K562 (cell line): ENCODE results near the gene MRPS31. TPM values are rescaled to one million over a fixed set of nuclear protein-coding genes. Genes with fewer than 3 reads are reported as not detected.

Source experiments
- EGR1 ChIP-seq: fragments of 450-650 bp; conservative IDR thresholded peaks from 2 replicates; pipeline ENCODE4 v1.6.1; 2017; ENCODE audit warnings: mild to moderate bottlenecking
- ELF1 ChIP-seq: fragments of 200-800 bp; sonication (Bioruptor generic); IDR thresholded peaks from 2 replicates; pipeline ENCODE4 v1.6.1; 2016; ENCODE audit warnings: missing genetic modification characterization, missing compliant biosample characterization
- EP400 ChIP-seq: fragments of 450-650 bp; IDR thresholded peaks from 2 replicates; pipeline ENCODE4 v1.6.1; 2017; ENCODE audit warnings: antibody characterized with exemption, mild to moderate bottlenecking, moderate library complexity
- HSF4 ChIP-seq: fragments of 250-450 bp; sonication (Bioruptor Pico); IDR thresholded peaks from 2 replicates; pipeline ENCODE4 v2.1.2; 2022; ENCODE audit warnings: mild to moderate bottlenecking, moderate library complexity, borderline replicate concordance
- PURB ChIP-seq: sonication (generic); formaldehyde crosslinking; IDR thresholded peaks from 2 replicates; pipeline ENCODE4 v1.9.0; 2021; ENCODE audit warnings: low read depth, mild to moderate bottlenecking, missing genetic modification reagents
- RB1 ChIP-seq: fragments of 450-650 bp; IDR thresholded peaks from 2 replicates; pipeline ENCODE4 v1.6.1; 2017; ENCODE audit warnings: low read depth, mild to moderate bottlenecking
- RBM14 ChIP-seq: fragments of 200-400 bp; formaldehyde crosslinking; IDR thresholded peaks from 2 replicates; pipeline ENCODE4 v1.6.1; 2018; ENCODE audit warnings: low read depth, mild to moderate bottlenecking, low read length, moderate library complexity, borderline replicate concordance; ENCODE audit not compliant: insufficient read depth
- RREB1 ChIP-seq: fragments of 250-450 bp; sonication (Bioruptor Pico); IDR thresholded peaks from 2 replicates; pipeline ENCODE4 v1.4.0; 2020
- SIX5 ChIP-seq, 2 experiments: IDR thresholded peaks; 2 replicates each; pipeline ENCODE4 v1.6.1; 2011; ENCODE audit warnings: low read length in 2 of 2, borderline replicate concordance in 1 of 2, low read depth in 1 of 2, mild to moderate bottlenecking in 1 of 2, moderate library complexity in 1 of 2; ENCODE audit not compliant: insufficient read depth in 1 of 2
- STAT5A ChIP-seq: IDR thresholded peaks from 2 replicates; pipeline ENCODE4 v1.6.1; 2012; ENCODE audit warnings: low read length, inconsistent platforms, borderline replicate concordance
- ZKSCAN3 ChIP-seq: fragments of 250-450 bp; sonication (Bioruptor Pico); IDR thresholded peaks from 2 replicates; pipeline ENCODE4 v1.4.0; 2020
- ZNF12 ChIP-seq: sonication (generic); formaldehyde crosslinking; IDR thresholded peaks from 2 replicates; pipeline ENCODE4 v1.4.0; 2020; ENCODE audit warnings: mild to moderate bottlenecking, missing genetic modification reagents
- ZNF197 ChIP-seq: fragments of 200-800 bp; sonication (Bioruptor generic); IDR thresholded peaks from 2 replicates; pipeline ENCODE4 v1.6.1; 2016; ENCODE audit warnings: low read depth, missing genetic modification characterization, missing compliant biosample characterization
- ZNF592 ChIP-seq: fragments of 450-650 bp; IDR thresholded peaks from 2 replicates; pipeline ENCODE4 v1.6.1; 2017; ENCODE audit warnings: antibody characterized with exemption, mild to moderate bottlenecking
- polyA plus RNA-seq, 8 experiments: library from polyadenylated mRNA; depleted of rRNA in 4 of 8; stranded (reverse) in 5 of 8; unstranded in 3 of 8; fragments of >200 nt; fragmentation: Nextera tagmentation in 2 of 8; fragmentation: Illumina TruSeq in 1 of 8; extraction: Ambion mirVana in 2 of 8; extraction: Trizol in 1 of 8; gene quantifications; 2 replicates each; pipeline versions ENCODE4 v1.2.1 to v1.2.3, GENCODE V29; 2011 to 2014; ENCODE audit warnings: inconsistent platforms in 1 of 8, missing spikeins in 1 of 8
- total RNA-seq, 7 experiments: library from RNA; depleted of rRNA in 6 of 7; stranded (reverse); fragments of >200 nt in 6 of 7; fragmentation: Illumina TruSeq in 2 of 7; extraction: Trizol in 2 of 7; gene quantifications; 2 replicates each; pipeline versions ENCODE4 v1.2.1 to v1.2.3, GENCODE V29; 2011 to 2021; ENCODE audit warnings: low replicate concordance in 1 of 7
- TF ChIP-seq, protein P1 (sequence below): fragments of 250-450 bp; sonication (Bioruptor Pico); IDR thresholded peaks from 2 replicates; pipeline ENCODE4 v1.4.0; 2020; ENCODE audit warnings: mild to moderate bottlenecking

MRPS31 gene
- total and polyA plus RNA-seq, 9 of the 15 experiments (the other 6 are each of a cell fraction or from before 2014, with no cell fraction given) = 20.3 to 57.8 (median 37.1) TPM

GRCh38 chr13:40789275-40790153 is 18.5 kb upstream of the MRPS31 start, which contains the start of gene SLC25A15 (continued):
- TF ChIP-seq ZKSCAN3 (CRISPR knock-in tag) (no peak), RREB1 (no peak), ZNF197 (CRISPR knock-in tag) (no peak), EGR1 (peak; percentile 33), PURB (CRISPR knock-in tag) (no peak), HSF4 (CRISPR knock-in tag) (no peak), RB1 (peak; percentile 69), ZNF592 (peak; percentile 60; the same call in 1 of the 2 replicates), EP400 (no peak), ELF1 (tag) (peak; percentile 70), ZNF12 (no peak), STAT5A (no peak), RBM14 (no peak), SIX5 (IDR thresholded peaks at IDR 0.05; ENCODE audit: borderline replicate concordance in 1 of 2, insufficient read depth in 1 of 2, low read depth in 1 of 2, low read length in 2 of 2) (no peak)
- TF ChIP-seq, protein P1, sequence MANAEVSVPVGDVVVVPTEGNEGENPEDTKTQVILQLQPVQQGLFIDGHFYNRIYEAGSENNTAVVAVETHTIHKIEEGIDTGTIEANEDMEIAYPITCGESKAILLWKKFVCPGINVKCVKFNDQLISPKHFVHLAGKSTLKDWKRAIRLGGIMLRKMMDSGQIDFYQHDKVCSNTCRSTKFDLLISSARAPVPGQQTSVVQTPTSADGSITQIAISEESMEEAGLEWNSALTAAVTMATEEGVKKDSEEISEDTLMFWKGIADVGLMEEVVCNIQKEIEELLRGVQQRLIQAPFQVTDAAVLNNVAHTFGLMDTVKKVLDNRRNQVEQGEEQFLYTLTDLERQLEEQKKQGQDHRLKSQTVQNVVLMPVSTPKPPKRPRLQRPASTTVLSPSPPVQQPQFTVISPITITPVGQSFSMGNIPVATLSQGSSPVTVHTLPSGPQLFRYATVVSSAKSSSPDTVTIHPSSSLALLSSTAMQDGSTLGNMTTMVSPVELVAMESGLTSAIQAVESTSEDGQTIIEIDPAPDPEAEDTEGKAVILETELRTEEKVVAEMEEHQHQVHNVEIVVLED = 0 out of 2 replicates have a peak, but pooled peaks have one; percentile 7
